KMS-11 (cell line): ENCODE measurements around the gene ZNF750.

Experiments
- H2AFZ ChIP-seq: fragments of 200-600 bp; sonication (generic); 2 replicates; pipeline ENCODE4 v1.6.1; 2016; ENCODE audit warnings: antibody characterized with exemption, mixed run types, low read depth
- H3K27ac ChIP-seq: fragments of 200-600 bp; sonication (generic); 2 replicates; pipeline ENCODE4 v1.6.1; 2016; ENCODE audit warnings: mild to moderate bottlenecking, mixed run types
- H3K27me3 ChIP-seq: fragments of 200-600 bp; sonication (generic); 2 replicates; pipeline ENCODE4 v1.6.1; 2017; ENCODE audit warnings: mild to moderate bottlenecking, low read depth, mixed run types, moderate library complexity; ENCODE audit not compliant: insufficient read depth
- H3K36me3 ChIP-seq: fragments of 200-600 bp; sonication (generic); 2 replicates; pipeline ENCODE4 v1.6.1; 2017; ENCODE audit warnings: mild to moderate bottlenecking, mixed run types; ENCODE audit not compliant: insufficient read depth
- H3K4me1 ChIP-seq: fragments of 200-600 bp; sonication (generic); 2 replicates; pipeline ENCODE4 v1.6.1; 2016; ENCODE audit warnings: mild to moderate bottlenecking, low read depth, mixed run types; ENCODE audit not compliant: poor library complexity, severe bottlenecking
- H3K4me2 ChIP-seq: fragments of 200-600 bp; sonication (generic); 2 replicates; pipeline ENCODE4 v1.7.0; 2016; ENCODE audit warnings: mild to moderate bottlenecking, mixed run types
- H3K4me3 ChIP-seq: fragments of 200-600 bp; sonication (generic); IDR thresholded peaks from 2 replicates; pipeline ENCODE4 v1.6.1; 2017; ENCODE audit warnings: low read depth, low read length, mixed read lengths; ENCODE audit not compliant: insufficient read depth
- H3K79me2 ChIP-seq: fragments of 200-600 bp; sonication (generic); 2 replicates; pipeline ENCODE4 v1.6.1; 2016; ENCODE audit warnings: low read depth, mixed run types; ENCODE audit not compliant: insufficient read depth
- H3K9ac ChIP-seq: fragments of 200-600 bp; sonication (generic); 2 replicates; pipeline ENCODE4 v1.6.1; 2016; ENCODE audit warnings: mild to moderate bottlenecking, mixed run types
- H4K20me1 ChIP-seq: fragments of 200-600 bp; sonication (generic); 2 replicates; pipeline ENCODE4 v1.6.1; 2016; ENCODE audit warnings: mild to moderate bottlenecking, mixed run types; ENCODE audit not compliant: insufficient read depth
- CTCF ChIP-seq: fragments of 200-600 bp; sonication (generic); conservative IDR thresholded peaks from 2 replicates; pipeline ENCODE4 v1.6.1; 2017; ENCODE audit warnings: low read depth, mild to moderate bottlenecking, antibody characterized with exemption, low read length, moderate library complexity, mixed read lengths

ZNF750 gene

GRCh38 chr17:82790391-82790790, 49.4 kb downstream of the ZNF750 start:
- H3K9ac ChIP-seq, result no peak overlapping the region
- TF ChIP-seq CTCF, result no peak

GRCh38 chr17:82789806-82790205, 50.0 kb downstream of the ZNF750 start:
- no peak for TF ChIP-seq CTCF
- no peaks in the 10 kb centered on the region for H4K20me1 ChIP-seq
- H2AFZ ChIP-seq, result no peak overlapping the region
- H3K4me3 ChIP-seq, result no peak overlapping the region
- peaks cover 7% of the 10 kb centered on the region; the same call in 1 of the 2 replicates for H3K79me2 ChIP-seq
- H3K4me2 ChIP-seq, result no peak overlapping the region
- no peaks in the 10 kb centered on the region for H3K36me3 ChIP-seq
- H3K27ac ChIP-seq, result peak overlapping the region; percentile 25; the same call in 1 of the 2 replicates
- H3K27me3 ChIP-seq, result no peaks in the 10 kb centered on the region
- peaks cover 44% of the 10 kb centered on the region for H3K4me1 ChIP-seq
- no peak overlapping the region for H3K9ac ChIP-seq

More at GRCh38 chr17:82790391-82790790, 49.4 kb downstream of the ZNF750 start:
- no peaks in the 10 kb centered on the region for H3K36me3 ChIP-seq
- peaks cover 7% of the 10 kb centered on the region; the same call in 1 of the 2 replicates for H3K79me2 ChIP-seq
- no peak overlapping the region for H3K4me2 ChIP-seq
- no peaks in the 10 kb centered on the region for H3K27me3 ChIP-seq
- H4K20me1 ChIP-seq, result no peaks in the 10 kb centered on the region
- no peak overlapping the region for H3K27ac ChIP-seq
- H3K4me1 ChIP-seq, result peaks cover 44% of the 10 kb centered on the region
- H3K4me3 ChIP-seq, result no peak overlapping the region
- H2AFZ ChIP-seq, result no peak overlapping the region

- TF ChIP-seq CTCF, result no peak
Observed at GRCh38 chr17:82789051-82789592, 50.7 kb downstream of the ZNF750 start.

GRCh38 chr17:82788206-82789001, 51.4 kb downstream of the ZNF750 start:
- H3K9ac ChIP-seq, result no peak overlapping the region
- H2AFZ ChIP-seq, result no peak overlapping the region
- H3K79me2 ChIP-seq, result peaks cover 7% of the 10 kb centered on the region; the same call in 1 of the 2 replicates
- H3K4me3 ChIP-seq, result no peak overlapping the region
- H4K20me1 ChIP-seq, result no peaks in the 10 kb centered on the region
- H3K4me1 ChIP-seq, result peaks cover 44% of the 10 kb centered on the region
- H3K27me3 ChIP-seq, result no peaks in the 10 kb centered on the region
- H3K36me3 ChIP-seq, result no peaks in the 10 kb centered on the region
- peak overlapping the region; percentile 52 for H3K4me2 ChIP-seq
- TF ChIP-seq CTCF, result no peak
- peak overlapping the region; percentile 59; the same call in 1 of the 2 replicates for H3K27ac ChIP-seq

More at GRCh38 chr17:82789051-82789592, 50.7 kb downstream of the ZNF750 start:
- Histone ChIP-seq H3K9ac (no peak overlapping the region), H4K20me1 (no peaks in the 10 kb centered on the region), H3K27ac (peak overlapping the region; percentile 25; the same call in 1 of the 2 replicates), H3K4me3 (no peak overlapping the region), H3K4me2 (peak overlapping the region; percentile 52; the same call in 1 of the 2 replicates), H3K79me2 (peaks cover 7% of the 10 kb centered on the region; the same call in 1 of the 2 replicates), H3K4me1 (peaks cover 44% of the 10 kb centered on the region), H2AFZ (no peak overlapping the region), H3K27me3 (no peaks in the 10 kb centered on the region), H3K36me3 (no peaks in the 10 kb centered on the region)
